ENCODE data around the gene BTN1A1. TPM values are rescaled to one million over a fixed set of nuclear protein-coding genes. Genes with fewer than 3 reads are reported as not detected.
A peak's percentile ranks its signal among the peaks of the same experiment; 100 is the strongest.
"Not testable (repeated sequence)": the region's sequence is repeated elsewhere in the genome, so short reads cannot be mapped to it uniquely, and the experiment has no call there.

Gene BTN1A1
- total RNA-seq, 6 experiments from 2014 or later, result not detected

DNA sequence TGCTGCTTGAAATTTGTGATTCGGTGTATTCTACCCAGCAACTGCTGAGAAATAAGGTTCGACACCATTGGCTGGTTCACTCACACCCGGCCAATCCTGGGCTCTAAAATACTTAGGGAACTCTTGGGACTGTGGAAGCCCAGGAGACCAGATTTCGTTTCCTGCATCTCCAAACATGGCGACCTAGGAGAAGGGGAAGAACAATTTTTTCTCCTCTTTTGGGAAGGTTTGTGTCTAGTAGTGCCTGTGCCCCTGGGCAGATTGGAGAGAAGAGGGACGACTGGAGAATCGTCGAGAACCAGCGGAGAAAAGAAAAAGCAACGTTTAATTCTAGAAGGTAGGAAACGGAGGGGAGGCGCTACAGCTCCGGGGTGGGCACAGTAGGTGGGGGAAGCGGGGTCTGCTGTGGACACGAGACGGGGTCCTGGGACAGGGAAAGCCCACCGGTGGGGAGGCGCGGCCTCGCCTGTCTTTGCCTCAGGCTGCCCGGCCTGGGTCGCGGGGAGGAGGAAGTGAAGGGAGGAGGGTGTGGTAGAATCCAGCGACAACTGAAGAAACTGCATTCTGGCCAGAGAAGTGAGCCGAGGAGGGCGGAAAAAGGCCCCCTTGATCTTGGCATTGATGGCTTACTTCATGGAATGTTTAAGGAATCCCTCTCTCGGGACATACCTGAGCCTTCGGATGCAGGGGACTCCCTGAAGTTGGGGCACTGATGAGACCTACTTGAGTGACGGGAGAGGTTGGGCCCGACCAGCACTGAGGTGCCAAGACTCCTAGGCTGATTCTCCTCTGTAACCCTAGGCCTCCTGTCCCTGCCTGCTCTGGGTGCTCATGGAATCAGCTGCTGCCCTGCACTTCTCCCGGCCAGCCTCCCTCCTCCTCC, 42.1 kb upstream of the BTN1A1 start, which contains the start of gene BTN2A1:
Gene BTN2A1 (plus strand): TSS at position 150 of the 883 bp plus-strand sequence. CDS start 682 bp downstream, at position 832.
- Mint-ChIP-seq H3K36me3 (ENCODE audit: low read depth) (peaks cover 37% of the 10 kb centered on the region), H3K4me3 (peak within 1 kb of the TSS; percentile 97), H3K9me3 (no peaks in the 10 kb centered on the region), H3K27ac (peak within 1 kb of the TSS; percentile 98), H3K4me1 (ENCODE audit: low read depth) (peaks cover 63% of the 10 kb centered on the region), H3K27me3 (ENCODE audit: insufficient read depth) (no peaks in the 10 kb centered on the region; the same call in 1 of the 2 replicates)
- TF ChIP-seq, protein P1, sequence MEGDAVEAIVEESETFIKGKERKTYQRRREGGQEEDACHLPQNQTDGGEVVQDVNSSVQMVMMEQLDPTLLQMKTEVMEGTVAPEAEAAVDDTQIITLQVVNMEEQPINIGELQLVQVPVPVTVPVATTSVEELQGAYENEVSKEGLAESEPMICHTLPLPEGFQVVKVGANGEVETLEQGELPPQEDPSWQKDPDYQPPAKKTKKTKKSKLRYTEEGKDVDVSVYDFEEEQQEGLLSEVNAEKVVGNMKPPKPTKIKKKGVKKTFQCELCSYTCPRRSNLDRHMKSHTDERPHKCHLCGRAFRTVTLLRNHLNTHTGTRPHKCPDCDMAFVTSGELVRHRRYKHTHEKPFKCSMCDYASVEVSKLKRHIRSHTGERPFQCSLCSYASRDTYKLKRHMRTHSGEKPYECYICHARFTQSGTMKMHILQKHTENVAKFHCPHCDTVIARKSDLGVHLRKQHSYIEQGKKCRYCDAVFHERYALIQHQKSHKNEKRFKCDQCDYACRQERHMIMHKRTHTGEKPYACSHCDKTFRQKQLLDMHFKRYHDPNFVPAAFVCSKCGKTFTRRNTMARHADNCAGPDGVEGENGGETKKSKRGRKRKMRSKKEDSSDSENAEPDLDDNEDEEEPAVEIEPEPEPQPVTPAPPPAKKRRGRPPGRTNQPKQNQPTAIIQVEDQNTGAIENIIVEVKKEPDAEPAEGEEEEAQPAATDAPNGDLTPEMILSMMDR (IDR thresholded peaks at IDR 0.05), result peak; percentile 35; the same call in 1 of the 2 replicates
- peak; percentile 94 for DNase-seq

DNA sequence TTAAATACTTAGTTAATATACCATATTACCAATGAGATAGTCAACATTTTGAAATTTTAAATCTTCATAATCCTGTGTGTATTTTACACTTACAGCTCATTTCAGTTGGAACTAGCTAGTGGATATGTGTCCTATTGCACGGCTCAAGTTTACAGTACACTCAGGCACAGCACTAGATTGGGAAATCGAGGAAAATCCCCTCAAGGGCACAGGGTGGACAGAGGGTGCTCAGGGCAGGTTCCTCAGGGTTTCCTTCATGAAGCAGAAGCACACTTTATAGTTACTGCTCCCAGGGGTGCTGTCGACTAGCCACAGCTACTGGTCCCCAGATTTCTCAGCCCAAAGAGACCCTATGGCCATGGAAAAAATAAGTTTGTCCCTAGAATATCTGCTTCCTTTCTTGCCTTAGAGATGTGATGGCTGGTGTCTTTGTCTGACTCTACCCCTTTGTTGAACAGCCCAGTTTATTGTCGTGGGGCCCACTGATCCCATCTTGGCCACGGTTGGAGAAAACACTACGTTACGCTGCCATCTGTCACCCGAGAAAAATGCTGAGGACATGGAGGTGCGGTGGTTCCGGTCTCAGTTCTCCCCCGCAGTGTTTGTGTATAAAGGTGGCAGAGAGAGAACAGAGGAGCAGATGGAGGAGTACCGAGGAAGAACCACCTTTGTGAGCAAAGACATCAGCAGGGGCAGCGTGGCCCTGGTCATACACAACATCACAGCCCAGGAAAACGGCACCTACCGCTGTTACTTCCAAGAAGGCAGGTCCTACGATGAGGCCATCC, 40.9 kb upstream of the BTN1A1 start:
- DNase-seq, result no peak
- TF ChIP-seq, protein P1 (IDR thresholded peaks at IDR 0.05), result no peak
- H3K4me3 Mint-ChIP-seq, result peak overlapping the region; percentile 97
- H3K4me1 Mint-ChIP-seq (ENCODE audit: low read depth), result peaks cover 71% of the 10 kb centered on the region
- no peaks in the 10 kb centered on the region; the same call in 1 of the 2 replicates for H3K27me3 Mint-ChIP-seq (ENCODE audit: insufficient read depth)
- no peaks in the 10 kb centered on the region for H3K9me3 Mint-ChIP-seq
- peaks cover 47% of the 10 kb centered on the region for H3K36me3 Mint-ChIP-seq (ENCODE audit: low read depth)
- peak overlapping the region; percentile 42; the same call in 1 of the 2 replicates for H3K27ac Mint-ChIP-seq

DNA sequence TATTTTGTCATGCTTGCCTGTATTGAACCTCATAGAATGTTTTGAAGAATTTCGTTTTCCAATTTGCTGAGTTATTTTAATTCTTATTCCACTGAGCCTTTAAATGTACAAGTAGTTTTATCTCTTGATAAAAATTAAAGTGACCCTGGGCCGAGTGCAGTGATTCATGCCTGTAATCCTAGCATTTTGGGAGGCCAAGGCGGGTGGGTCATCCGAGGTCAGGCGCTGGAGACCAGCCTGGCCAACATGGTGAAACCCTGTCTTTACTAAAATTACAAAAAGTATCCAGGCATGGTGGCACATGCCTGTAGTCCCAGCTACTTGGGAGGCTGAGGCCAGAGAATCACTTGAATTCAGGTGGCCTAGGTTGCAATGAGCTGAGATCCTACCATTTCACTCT, 38.8 kb upstream of the BTN1A1 start:
- peaks cover 59% of the 10 kb centered on the region for H3K4me1 Mint-ChIP-seq (ENCODE audit: low read depth)
- H3K36me3 Mint-ChIP-seq (ENCODE audit: low read depth), result peaks cover 64% of the 10 kb centered on the region
- not testable (repeated sequence) for H3K27ac Mint-ChIP-seq; DNase-seq; H3K4me3 Mint-ChIP-seq; H3K27me3 Mint-ChIP-seq (ENCODE audit: insufficient read depth); H3K9me3 Mint-ChIP-seq

GRCh38 chr6:26464014-26464413, 36.1 kb upstream of the BTN1A1 start:
- no peaks in the 10 kb centered on the region for H3K9me3 Mint-ChIP-seq
- H3K4me1 Mint-ChIP-seq (ENCODE audit: low read depth), result peaks cover 39% of the 10 kb centered on the region
- no peak overlapping the region for H3K4me3 Mint-ChIP-seq
- H3K36me3 Mint-ChIP-seq (ENCODE audit: low read depth), result peaks cover 77% of the 10 kb centered on the region
- TF ChIP-seq, protein P1 (IDR thresholded peaks at IDR 0.05), result no peak
- no peak for DNase-seq
- no peak overlapping the region for H3K27ac Mint-ChIP-seq
- H3K27me3 Mint-ChIP-seq (ENCODE audit: insufficient read depth), result no peaks in the 10 kb centered on the region; the same call in 1 of the 2 replicates

DNA sequence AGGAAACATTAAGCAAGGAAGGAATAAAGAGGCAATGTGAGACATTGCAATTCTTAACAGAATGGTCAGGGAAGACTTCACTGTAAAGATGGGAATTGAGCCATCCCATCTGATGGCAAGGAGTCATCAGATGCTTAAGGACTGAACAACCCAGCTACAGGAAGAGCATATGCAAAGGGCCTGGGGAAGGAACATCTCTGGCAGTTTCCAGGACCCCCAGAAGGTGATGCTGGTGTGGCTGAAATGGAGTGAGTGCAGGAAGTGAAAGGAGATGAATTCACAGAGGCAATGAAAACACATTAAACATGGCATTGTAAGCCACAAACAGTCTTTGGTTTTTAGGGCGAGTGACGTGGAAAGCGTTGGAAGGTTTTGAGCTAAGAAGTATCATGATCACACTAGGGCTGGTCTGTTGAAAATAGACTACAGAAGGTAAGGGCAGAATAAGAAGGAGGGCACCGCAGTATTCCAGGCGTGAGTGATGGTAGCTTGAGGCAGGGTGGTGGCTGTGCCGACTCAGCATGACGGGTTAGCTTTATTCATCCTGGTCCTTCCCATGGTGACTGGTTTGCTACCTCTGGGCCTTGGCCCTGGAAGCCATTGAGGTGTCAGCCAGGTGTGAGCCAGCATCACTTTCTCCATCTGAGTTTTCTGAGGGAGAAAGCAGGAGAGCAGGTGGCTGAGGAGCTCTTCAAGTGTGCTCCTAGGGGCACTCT, 35.5 kb upstream of the BTN1A1 start:
- Mint-ChIP-seq H3K27ac (no peak overlapping the region), H3K4me1 (ENCODE audit: low read depth) (peaks cover 33% of the 10 kb centered on the region), H3K27me3 (ENCODE audit: insufficient read depth) (no peaks in the 10 kb centered on the region; the same call in 1 of the 2 replicates), H3K4me3 (no peak overlapping the region), H3K36me3 (ENCODE audit: low read depth) (peaks cover 74% of the 10 kb centered on the region), H3K9me3 (no peaks in the 10 kb centered on the region)
- TF ChIP-seq, protein P1 (IDR thresholded peaks at IDR 0.05), result no peak
- DNase-seq, result no peak
